NCI-H1092 (cell line): Measurements from ENCODE around the gene KRTAP3-3.

ENCODE experiments used
- DNase-seq: peaks from one replicate; lab custom pipeline; 2025; lab: John Stamatoyannopoulos, UW

KRTAP3-3 gene

DNA sequence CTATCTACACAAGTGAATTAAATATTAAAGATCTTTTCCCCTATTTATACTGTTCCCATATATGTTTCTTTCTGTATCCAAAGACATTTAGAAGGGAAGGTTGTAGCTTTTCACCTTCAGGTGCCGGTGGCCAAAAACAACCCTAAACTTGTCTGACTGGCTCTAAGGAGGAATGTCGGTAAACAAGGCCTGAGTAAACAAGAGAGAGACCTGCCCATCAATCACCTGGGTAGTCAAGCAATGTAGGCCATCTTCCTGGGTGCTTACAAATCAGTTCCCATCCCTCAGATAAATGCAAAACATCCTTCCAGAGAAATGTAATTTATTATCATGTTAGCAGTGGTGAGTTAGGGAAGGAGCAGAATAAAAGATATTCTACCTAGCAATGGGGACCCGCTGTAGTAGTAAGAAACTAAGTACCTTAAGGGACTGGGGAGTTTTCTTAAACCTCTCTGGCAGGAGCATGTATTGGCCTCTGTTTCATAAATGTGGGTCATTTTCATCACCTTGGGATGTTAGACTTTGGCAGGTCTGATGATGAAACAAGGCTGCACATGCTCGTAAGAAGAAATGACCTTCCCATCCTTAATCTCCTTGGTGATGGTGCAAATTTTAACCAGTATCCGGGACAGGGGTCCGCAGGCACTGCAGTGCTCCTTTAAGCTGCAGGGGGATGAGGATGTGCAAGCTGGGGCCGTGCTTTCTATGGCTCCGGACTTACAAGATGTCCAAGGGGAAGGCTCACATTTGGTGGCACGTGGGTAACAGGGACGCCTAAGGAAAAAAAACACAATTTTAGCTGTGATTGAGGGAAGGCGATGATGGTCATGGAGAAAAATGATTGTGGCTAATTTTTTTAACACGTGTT is 35.6 kb downstream of the KRTAP3-3 start:
- DNase-seq: no peak

DNA sequence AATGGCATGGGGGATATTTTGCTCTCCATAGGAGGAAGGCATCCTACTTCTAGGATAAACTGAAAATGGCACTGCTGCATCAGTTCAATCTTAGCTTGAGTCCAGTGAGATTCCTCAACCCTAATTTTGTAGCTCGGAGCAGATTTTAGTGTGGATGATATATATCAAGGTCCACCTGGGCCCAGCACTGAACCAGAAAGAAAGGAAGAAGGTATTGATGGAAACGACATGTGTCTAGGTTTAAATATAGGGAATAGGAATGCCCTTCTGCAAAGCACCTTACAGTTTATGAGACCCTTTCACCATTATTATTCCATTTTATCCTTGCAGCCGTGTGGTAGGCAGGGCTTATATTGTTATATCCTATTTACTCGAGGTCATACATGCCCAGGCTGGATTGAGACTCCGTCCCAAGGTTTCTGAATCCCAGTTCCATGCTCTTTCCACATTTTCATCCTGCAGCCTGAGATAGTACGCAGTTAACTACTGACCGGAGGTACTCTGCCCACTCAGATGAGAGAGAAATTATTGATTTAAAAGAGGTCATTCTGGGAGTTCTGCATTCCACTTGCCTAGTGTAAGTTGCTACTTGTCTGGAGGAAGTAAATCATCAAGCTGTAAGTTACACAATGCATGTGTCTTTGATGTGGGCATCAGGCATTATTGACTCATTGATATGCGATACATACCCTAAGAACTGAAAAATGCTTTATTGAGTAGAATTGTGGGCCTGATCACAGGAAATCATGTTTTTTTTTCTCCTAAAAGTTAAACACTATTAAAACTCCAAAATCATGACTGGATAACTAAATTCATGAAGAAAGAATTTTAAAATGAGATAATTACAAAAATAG is 37.3 kb downstream of the KRTAP3-3 start:
- DNase-seq: no peak

DNA sequence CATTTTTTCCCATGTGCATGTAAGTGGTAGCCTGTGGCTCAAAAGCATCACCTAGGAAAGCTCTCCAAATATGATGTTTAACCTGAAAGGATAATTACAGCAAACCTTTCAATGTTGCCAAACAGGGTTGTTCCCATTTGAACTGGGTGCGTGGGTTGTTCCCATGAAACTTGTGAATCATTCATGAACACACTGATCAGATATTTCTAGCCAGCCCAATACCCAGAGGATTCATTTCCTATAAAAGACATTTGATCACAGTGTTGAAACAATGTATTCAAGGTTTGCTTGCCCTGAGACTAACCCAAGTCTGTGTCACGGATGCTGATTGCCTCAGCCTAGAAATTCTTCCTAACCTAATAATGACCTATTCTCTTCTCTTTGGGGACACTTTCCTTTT is 40.1 kb downstream of the KRTAP3-3 start:
- no peak for DNase-seq

DNA sequence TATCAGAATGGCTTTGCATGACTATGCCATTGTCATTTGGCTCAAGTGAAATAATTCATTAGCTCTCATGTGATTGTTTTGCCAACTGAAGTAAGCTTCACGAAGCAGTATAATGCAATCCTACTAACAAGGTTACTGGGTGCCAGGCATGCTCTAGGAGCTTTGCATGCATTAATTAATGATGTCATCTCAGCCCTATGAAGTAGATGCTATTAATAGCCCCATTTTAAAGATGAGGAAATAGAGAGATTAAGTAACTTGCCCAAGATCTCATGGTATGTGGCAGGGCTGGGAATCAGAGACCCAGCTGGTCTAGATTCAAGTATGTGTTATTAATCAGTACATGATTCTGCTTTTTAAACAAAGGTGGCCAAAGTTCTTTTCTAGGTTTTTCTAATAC is 41.3 kb downstream of the KRTAP3-3 start:
- no peak for DNase-seq

DNA sequence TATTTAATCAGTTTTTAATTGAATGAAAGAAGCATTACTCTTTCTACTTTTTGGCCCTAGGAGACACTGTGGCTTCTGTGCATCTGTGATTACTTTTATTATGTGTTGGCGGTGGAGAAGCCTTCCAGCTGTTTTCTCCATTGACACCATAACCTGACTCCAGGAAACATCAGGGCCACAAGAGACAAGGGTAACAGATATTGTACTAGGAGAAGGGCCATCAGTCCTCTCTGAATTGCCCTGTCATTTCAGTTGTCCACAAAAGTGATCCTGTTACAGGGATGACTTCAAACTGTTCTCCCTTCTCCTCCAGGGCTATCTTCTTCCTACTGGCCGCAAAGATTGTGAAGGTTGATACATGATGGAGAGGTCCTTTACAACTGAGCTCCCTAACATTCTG is 41.8 kb downstream of the KRTAP3-3 start:
- DNase-seq: no peak

DNA sequence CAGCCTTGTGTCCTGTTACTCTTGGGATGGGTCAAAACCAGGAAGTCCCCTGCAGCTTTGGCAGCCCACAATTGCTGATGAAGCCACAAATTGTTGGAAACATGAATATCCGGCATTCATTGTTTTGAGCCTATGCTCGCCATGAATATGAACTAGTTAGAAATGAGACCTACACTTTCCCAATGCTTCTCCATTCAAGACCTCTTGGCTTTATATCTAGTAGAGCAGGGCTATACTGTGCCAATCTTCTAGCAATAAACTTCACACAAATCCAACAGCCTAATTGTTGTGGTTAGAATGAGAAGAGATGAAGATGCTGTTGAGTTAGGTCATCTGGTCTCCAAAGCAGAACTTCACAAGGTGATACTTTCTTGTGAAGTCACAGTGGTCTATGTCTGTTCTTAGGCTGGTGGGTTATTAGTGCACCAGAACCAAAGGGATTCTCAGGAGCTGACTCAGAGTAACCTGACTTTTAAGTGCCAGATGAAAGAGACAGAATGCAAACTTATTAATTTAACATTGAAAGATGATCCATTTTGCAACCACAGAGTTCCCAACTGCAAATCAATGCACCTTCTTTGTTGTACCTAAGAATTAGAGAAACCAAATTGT is 42.8 kb downstream of the KRTAP3-3 start:
- DNase-seq: no peak

DNA sequence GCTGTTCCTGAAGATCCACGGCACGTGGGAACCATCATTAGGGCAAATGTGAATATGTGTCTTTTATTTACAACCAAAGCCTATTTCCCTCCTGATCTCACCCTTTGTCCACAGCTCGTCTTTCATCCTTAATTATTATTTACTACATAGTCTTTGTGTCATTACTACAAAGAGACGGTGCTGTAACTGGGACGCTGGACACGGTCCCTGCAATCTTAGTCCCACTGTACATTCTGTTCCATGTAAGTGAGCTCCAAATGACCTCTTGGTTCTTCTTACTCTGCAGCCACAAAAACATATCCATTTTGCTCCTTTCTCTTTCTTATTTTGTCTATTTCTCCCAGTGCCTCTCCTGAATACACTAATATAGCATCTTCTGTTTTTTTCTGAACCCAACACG is 43.8 kb downstream of the KRTAP3-3 start:
- DNase-seq: no peak

DNA sequence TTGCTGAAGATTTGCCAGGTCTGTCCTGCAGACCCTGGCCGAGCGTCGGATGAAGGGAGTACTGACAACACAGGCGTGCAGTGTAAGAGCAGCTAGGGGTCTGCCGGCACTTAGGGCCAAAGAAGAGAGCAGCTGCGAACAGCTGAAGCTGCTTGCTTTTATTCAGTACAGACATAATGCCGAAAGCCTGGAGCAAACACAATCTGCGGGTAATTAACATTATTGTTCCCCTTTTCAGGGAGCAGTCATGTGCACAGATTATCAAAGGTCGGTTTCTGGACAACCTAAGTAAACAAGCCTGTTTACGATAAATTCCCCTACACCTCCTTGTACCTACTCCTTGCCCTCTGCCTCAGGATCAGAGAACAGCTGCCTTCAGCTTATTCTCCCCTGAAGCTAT is 44.5 kb downstream of the KRTAP3-3 start:
- no peak for DNase-seq

DNA sequence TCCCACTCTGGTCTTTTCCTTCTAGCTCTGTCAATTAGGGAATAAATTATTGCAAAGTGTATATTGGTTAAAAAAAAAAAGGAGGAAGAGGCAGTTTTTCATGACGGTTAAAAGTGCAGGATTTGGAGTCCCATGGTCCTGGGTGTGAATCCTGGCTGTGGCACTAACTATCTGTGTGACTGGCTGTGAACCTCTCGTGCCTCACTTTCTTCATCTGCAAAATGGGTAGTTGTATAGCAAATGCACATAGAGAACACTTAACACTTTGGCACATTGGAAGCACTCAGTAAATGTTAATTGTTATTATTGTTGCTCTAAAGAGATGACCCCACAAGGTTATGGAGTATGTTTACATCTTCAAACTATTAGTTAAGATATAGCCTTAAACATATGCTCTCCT is 46.0 kb downstream of the KRTAP3-3 start:
- no peak for DNase-seq

DNA sequence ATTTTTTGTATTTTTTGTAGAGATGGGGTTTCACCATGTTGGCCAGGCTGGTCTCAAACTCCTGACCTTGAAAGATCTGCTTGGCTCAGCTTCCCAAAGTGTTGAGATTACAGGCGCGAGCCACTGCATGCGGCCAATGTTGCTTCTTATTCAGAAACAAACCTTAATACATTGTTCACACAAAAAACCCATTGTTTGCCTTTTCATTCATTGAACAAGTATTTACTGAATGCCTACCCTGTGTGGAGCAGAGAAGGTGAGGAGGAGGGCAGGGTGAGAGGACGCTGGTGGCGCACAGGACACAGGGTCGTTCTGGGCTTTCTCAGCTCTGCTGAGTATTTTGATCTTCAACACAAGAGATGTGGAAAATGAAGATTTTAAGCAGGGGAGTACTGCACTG is 48.5 kb downstream of the KRTAP3-3 start:
- DNase-seq: no peak

DNA sequence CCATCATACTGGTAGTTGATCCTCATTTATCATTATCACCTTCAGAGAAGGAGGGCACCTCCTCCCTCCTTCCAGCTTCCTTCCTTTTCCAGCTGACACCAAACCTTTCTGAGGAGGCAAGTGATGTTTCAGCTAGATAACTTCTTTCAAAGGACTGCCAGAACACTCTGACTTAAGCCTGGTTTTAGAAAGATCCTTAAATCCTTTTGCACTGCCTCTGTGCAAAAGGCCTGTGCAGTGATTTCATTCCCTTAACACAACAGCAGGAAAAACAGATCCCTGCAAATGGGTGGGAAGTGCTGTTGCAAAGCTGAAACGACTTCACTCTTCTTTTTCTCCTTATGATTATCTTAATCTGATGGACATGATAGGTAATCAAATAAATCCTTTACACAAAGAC is 49.4 kb downstream of the KRTAP3-3 start:
- no peak for DNase-seq
